NCI-H69 (cell line): ENCODE data around the gene FRMD4A.

Experiments used
- DNase-seq: peaks from one replicate; lab custom pipeline; 2025; lab: John Stamatoyannopoulos, UW

FRMD4A gene

DNA sequence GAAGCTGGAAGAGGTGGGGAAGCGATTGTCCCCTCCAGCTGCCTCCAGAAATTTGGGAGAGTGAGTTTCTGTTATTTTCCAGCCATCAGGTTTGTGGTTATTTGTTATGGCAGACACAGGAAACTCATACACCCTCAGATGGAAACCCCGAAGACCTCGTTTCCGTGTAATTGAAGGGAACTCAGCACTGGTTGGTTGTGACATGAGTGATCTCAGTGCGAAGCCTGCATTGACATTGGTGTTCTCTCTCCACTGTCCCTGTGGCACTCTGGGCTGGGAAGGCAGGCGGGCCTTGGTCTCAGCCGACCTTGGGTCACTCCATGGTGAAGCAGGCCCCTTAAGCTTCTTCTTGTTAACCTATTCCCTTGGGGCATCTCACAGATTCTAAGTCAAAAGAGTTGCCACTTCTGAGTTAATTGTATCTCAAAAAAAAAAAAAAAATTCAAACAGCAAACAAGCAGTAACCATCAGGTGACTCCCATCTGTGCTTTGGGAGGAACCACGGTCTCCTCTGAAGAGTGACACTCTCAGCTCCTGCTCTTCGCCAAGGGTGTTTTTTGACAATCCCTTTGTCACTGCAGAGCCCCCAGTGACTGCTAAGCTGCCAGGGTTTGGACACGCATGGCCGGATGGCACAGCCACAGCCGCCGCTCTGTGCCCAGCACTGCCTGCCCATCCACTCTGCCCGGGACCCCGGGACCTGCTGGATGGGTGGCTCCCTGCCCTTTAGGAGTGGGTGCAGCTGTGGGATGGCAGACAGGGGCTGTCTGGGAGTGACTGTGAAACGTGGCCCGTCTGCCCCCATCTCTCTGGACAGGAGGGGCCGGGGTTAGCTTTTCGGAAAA, 510.4 kb downstream of the FRMD4A start:
- DNase-seq = peak; percentile 10

DNA sequence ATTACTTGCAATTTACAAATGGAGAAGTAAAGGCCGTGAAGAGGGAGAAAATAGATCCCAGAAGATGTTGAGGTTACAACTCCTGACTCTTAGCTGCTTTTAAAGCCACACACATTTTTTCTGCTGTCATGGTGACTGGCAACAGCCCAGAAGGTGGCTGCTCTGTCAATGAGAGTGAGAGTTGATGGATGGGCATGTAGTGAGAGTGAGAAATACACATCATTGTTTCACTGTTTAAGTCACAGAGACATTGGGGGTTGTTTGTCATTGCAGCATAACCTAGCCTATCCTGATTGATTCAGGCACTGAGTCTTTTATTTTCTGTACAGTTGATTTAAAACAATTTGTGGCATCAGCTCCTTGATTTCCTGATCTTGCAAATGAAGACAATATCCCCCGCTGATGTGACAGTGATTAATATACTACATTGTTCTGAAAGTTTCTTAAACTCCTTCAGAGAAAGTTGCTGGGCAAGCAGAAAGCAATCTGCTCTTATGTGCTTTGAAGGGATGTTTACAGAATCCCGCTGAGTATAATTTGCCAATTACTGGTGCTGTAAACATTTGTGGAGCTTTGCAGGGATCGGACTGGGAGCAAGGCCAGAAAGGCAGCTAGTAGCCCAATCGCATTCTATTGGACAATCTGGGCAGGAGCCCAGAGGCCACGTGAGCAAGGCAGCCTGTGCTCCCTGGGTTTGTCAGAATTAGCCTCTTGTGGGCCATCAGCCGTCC, 514.4 kb downstream of the FRMD4A start:
- peak; percentile 96 for DNase-seq

DNA sequence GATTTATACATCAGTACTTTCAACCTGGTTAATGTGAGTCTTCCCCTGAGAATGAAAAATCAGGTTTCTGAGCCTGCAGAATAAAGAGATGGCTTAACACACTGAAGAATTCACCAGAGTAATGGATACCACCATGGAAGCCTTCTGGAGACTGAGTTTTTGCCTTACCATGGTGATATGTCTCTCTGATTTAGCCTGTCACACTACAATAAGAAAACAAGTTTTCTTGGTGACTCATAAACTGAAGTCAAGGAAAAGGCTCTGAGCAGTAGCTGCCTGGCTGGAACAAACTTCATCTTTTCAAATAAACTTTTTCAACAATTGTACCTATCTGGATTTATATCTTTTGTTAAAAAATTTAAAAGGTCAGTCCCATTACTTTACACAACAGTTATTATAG, 515.0 kb downstream of the FRMD4A start:
- DNase-seq = no peak

DNA sequence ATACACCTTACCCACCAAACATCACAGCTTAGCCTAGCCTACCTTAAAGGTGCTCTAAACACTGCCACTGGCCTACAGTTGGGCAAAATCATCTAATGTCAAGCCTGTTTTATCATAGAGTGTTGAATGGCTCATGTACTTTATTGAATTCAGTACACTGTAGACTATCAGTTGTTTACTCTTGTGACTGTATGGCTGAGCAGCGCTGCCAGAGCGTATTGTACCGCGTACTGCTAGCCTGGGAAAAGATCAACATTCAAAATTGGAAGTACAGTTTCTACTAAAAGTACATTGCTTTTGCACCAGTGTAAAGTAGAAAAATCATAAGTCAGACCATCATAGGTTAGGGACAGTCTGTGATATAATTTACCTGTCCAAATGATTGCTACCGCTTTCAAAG, 517.2 kb downstream of the FRMD4A start:
- DNase-seq = no peak

DNA sequence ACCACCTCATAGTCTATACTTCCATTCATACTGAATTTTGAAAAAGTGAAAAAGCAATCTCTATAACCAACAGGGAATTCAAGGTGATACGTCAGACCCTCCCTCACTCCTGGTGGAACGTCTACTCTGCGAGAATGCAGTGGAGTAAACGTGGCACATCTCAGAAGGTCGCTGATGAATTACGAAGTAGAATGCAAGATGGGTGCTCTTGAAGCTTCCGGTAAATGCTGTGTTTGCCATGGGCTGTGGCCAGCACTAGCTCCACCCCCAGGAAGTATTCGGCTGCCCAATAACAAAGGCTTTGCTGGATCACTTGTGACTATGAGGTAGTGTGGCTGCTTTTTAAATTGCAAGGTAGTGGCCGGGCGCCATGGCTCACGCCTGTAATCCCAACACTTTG, 517.9 kb downstream of the FRMD4A start:
- no peak for DNase-seq

DNA sequence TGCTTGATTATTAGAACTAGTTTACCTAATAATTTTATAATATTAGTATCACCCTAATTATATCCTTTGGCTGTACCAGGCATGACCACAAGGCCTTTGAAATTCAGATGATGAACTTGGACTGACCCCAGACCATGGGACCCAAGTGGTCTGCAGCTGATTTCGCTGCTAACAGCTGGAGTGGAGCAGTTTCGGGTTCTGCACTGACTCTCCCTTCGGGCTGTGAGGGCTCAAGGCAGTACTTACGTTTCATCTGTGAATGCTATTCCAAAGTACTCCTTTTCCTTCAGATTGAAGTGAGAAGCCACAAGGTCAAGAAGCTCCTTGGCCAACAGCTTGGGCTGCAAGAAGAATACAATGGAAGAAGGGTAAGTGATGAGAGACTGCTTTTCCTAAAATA, 520.2 kb downstream of the FRMD4A start:
- DNase-seq = no peak

DNA sequence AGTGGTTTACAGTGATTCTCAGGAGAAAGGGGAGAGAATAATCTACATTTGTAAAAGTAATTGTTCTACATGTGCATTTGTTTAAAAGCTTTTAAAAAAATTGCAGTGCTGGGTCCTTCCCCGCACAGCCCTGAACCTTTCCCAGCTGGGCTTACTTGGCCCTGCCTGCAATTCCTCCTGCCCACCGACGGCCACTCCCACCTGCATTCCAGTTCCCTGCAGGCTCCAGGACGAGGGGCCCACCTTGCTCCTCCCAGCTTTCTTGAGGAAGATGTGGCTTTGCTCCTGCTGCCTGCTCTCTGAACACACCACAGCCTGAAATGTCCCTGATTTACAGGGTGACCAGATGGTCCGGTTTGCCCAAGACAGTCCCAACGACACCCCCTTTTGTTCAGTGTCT, 521.3 kb downstream of the FRMD4A start:
- DNase-seq = no peak

DNA sequence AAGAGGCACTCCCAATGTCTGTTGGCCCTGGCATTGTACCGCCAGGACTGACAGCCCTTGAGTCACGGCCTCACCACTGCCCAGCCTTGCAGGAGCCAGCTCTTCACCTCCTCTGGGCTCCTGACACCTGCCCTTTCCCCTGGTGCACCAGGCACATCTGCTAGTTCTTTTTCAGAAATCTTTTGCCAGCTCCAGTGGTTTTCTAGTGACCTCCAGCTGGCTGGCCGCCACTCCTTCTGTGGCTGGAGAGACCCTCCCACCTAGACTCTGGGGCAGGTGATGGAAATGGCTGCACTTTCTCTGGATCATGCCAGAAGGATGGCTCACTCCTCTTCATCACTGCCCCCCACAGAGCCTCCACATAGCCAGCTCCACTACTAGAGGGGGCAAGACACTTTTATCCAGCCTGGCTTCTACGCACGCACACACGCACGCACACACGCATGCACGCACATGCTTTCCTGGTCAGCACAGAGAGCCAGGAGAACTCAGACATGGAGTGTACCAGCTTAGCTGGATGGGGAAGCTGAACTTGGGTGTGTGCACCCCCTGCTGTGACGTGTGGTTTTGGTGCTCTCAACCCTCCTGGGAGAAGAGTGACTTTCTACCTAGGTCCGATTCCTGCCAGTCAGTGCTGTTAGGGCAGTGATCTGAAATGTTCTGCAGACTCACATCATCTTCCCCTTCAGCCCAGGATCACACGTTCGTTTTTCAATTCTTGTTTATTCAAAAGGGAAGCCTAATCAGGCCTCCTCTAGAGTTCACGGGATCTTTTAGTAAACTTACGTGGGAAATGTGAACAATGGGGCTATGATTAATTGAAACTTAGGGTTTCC, 522.0 kb downstream of the FRMD4A start:
- DNase-seq = peak; percentile 36

DNA sequence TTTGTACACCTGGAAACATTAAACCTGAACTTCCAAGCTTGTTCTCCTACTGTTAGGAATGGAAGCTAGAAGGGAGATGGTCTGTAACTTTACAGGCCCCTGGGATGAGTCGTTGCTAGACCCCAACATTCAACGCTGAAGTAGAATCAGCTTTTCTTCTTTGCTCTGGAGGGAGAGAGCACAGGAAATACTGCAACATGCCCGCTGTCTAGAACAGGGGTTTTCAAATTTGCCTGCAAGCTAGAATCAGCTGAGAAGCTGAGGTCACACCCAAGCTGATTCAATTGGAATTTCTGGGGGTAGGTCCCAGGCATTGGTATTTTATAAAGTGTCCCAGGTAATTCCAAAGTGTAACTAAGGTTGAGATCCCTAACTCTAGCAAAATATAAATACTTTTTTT, 524.3 kb downstream of the FRMD4A start:
- no peak for DNase-seq

DNA sequence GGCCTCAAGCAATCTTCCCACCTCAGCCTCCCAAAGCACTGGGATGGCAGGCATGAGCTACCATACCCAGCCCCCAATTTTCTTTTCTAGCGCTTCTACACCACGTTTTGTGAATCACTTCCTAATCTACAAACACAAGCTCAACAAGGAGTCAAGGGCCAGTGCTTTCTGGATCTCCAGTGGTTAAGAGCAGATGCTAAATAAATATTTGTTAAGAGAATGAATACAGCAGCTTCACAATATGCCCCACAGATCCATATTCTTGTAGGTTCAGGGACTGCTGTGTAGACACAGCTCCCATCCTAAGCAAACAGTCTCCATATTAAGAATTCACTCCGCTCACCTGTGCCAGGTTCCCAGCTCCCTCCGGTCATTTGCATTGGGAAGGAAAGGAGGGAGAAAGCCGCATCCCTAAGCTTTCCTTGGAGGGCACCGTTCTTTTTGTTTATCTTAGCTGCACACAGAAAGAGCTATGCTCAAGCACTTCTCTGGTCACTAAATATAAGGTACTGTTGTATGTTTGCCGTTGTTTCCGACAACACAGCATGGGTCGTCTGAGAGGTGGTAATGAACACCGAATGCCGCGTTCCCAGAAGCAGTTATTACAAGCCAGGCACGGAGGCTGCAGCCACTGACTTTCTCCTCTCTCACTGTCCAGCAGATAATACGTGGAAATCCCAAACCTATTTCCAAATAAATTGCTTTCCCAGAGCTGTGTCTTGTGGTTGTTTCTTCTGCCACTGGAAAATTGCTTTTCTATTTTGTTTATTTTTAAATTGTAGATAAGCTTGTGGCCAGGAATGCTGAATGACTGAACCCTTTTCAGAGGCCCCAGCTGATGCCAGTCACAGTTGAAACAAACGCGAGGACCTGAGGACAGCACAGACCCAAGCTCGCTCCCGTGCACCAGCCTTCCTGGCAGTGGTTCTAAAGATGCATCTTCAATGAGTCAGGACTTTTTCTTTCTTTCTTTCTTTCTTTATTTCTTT, 526.9 kb downstream of the FRMD4A start:
- DNase-seq = peak; percentile 92

DNA sequence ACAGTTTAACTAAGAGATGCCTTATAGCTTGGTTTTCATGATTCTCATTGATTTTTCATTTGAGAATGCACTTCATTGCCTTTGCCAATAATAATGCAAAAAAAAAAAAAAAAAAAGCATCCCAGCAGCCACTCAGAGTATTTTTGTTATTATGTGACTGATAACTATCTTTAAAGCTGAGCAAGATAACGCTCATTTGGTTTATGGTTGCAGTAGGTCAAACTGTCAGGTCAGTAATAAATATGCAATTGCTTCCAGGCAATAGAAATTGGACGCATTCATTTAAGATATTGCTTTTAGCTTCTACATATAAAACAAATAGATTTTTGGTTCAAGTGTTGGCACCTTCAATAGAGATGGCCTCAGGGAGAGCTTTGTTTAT, 528.8 kb downstream of the FRMD4A start:
- no peak for DNase-seq

DNA sequence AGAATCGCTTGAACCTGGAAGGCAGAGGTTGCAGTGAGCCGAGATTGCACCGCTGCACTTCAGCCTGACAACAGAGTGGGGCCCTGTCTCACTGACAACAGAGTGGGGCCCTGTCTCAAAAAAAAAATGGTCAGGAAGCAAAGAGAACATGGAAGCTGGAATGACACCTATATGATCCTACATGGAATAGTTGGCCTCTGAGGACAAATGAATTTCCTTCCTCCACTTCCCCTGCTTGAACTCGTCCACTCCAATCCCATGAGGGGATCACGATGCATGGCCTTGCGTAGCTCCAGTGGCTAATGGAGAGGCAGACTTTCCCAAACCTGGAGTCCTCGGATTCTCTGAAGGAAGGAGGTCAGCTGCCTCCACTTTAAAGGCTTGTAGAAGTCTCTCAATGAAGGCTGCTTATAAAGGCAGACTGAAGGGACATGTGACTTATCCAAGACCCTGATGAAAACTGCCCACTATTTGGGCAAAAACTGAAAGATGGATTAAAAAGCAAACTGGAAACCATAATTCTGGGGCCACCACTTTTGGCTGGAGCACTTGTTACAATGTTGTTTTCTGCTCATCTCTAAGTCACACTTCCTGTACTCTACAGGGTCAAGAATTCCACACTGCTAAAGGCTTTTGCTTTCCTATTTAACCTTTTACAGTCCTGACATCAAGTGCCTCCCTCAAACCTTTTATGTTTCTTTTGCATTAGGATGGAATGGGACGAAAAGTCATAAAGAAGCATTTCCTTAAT, 529.4 kb downstream of the FRMD4A start:
- no peak for DNase-seq

DNA sequence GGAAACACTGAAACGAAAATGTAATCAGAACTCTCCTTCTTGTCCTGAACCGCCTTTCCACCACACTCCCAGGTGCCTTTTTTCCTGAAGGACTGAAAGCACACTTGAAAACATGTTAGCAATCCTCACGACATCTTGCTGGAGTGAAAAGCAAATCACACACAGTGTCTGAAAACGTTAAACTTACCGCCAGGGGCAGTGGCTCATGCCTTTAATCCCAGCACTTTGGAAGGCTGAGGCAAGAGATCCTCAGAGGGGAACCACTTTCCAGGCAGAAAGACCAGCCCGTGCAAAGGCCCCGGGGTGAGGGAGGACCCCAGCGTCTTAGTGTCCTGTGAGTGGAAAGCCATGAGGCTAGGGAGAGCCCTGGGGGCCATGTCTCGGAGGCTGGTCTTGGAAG, 533.6 kb downstream of the FRMD4A start:
- DNase-seq = no peak

DNA sequence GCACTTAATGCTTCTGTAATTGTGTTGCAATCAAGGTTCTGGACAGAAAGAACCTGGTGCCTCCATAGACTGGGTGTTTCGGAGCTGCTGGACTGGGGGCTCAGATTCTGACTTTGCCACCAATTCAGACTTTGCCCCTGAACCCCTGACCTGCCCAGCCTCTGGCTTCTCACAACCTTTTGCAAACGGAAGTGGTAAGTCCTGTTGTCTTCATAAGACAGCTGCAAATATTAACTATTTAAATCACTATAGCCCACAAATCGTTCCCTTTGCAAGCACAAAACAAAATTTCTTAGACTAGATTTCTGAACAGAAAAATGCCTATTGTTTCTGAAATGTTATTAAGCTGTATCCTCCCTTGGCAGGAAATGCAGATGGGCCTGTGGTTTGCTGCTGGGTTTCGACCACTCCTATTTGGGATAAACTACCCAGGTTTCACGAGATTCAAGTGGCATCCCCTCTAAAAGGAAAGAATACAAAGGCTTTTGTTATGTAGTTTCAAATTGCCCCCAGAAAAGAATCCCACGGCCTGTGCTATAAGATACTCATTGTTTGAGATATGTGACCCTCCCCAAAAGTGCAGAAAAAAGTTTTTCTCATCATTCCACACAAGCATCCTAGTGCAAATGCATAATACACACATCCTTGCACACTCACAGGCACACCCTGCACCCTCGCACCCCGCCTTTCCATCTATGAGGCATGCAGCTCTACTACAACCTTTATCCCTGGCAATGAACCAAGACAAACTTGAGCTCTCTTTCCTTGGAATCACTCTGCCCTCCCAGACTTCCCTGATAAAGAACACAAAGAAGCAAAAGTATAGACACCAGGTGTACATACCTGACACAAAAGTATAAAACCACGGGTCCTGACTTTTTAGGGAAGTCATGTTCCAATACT, 534.8 kb downstream of the FRMD4A start:
- peak; percentile 41 for DNase-seq

DNA sequence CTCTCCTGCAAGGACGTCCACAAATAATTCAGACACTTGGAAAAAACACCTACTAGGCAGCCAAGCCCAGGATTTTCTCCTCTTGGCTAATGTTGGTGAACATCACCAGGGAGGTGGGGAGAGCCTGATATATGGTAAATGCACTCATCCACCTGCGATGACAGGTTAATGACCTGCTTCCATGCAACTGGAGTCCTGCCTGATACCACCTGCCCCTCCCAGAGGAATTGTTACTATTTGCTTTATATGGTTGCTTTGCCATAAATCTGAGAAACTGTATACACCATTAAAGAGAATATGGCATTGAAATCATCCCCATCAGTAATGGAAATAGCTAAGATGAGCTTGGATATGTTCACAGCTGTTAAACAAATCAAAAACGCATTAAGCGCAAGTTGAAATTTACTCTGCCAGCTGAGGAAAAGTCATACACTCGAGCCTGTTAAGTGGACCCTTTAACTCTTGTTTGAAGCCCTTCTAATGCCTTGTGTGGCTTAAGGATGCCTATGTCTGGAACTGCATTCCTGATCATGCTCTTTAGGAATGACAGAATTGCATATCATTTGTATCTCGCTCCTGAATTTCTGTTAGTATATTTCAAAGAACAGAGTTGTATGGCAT, 535.6 kb downstream of the FRMD4A start:
- peak; percentile 91 for DNase-seq

DNA sequence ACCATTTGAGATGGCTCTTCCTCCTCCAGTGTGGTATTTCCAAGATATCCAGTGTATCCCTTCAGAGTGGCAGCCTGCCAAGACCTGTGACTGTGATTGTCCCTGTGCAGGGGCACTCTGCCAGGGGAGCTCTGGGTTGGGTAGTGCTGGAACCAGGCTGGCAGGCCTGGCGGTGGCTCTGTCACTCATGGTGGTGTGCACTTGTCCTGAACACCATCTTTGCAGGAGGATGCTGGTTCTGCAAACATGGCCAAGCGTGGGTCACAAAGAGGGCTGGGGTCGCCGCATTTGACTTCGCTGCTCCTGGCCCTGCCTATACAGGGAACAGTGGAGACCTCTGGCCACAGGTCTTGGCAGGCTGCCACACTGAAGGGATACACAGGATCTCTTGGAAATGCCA, 538.7 kb downstream of the FRMD4A start:
- DNase-seq = peak; percentile 66

DNA sequence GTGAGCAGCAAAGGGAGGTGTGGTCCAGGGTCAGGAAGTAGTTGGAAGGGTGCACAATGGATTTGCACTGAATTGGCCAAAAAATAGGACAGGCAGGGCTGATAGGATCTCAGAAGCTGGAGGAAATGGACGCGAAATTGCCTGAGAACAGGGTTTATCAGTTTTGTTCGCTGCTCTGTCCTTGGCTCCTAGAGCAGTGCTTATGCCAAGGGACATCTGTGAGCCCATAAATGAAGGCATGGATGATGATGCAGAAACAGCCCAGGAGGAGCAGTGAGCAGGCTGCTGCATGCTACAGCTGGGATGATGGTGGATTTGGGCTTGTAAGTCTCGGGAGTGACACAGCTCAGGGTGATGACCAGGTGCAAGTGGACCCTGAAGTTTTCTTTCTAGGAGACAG, 539.2 kb downstream of the FRMD4A start:
- no peak for DNase-seq

DNA sequence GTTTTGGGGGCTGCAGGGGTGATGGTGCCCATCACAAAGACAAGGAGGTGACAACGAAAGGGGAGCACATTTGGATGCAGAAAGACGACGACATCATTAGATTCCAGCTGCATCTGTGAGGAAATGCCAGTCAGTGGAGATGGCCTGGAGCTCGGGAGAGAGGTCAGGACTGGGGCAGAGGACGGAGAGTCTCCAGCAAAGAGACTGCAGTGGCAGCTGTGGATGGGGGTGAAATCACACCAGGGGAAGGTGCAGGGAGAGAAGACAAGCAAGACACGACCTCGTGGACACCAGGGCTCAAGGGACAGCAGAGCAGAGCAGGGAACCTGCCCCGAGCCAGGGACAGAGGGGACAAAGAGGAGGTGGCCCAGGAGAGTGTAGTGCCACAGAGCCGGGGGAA, 540.5 kb downstream of the FRMD4A start:
- DNase-seq = no peak

DNA sequence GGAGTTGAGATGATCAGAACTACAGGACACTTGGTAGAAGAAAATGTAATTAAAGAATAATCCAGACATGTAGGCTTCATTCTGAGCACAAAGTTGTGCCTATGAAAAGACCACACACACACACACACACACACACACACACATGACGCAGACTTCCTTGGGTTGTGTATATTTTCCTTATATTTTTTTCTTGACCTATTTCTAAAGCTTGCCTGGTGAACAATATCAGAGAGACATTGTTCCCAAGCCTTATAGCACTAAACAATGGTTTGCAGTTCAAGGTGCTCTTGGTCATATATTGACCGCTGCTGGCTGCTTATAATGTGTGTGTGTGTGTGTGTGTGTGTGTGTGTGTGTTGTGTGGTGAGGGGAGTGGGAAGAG, 541.3 kb downstream of the FRMD4A start:
- DNase-seq = no peak
